Central memory CD8-positive, alpha-beta T cell (primary cell): ENCODE results near the gene SERPINI2.

Experiments
- ATAC-seq: fragments of 150-1000 bp; cut with Tn5 transposase; replicated peaks from 2 replicates; pipeline ENCODE4 v1.10.0; 2022; ENCODE audit warnings: mild to moderate bottlenecking, moderate FRiP score, moderate number of reproducible peaks; ENCODE audit not compliant: poor library complexity, severe bottlenecking; ENCODE audit errors: extremely low read depth
- DNase-seq, 2 donors: peaks; one replicate each; pipeline ENCODE4 v3.0.0; 2021; ENCODE audit warnings: low spot score in 2 of 2
- H3K27ac Mint-ChIP-seq: one replicate; pipeline ENCODE4 v1.8.0; 2022; ENCODE audit warnings: low read depth, mild to moderate bottlenecking, moderate library complexity, mixed read lengths
- H3K27me3 Mint-ChIP-seq: one replicate; pipeline ENCODE4 v1.8.0; 2022; ENCODE audit warnings: mixed read lengths
- H3K36me3 Mint-ChIP-seq: one replicate; pipeline ENCODE4 v1.8.0; 2022; ENCODE audit warnings: mild to moderate bottlenecking, moderate library complexity, mixed read lengths; ENCODE audit not compliant: insufficient read depth
- H3K4me1 Mint-ChIP-seq: one replicate; pipeline ENCODE4 v1.8.0; 2022; ENCODE audit warnings: mixed read lengths
- H3K4me3 Mint-ChIP-seq: one replicate; pipeline ENCODE4 v1.8.0; 2022; ENCODE audit warnings: mild to moderate bottlenecking, moderate library complexity, mixed read lengths
- H3K9me3 Mint-ChIP-seq: one replicate; pipeline ENCODE4 v1.8.0; 2022; ENCODE audit warnings: mixed read lengths

SERPINI2 gene

GRCh38 chr3:167473863-167474262 is at the start of gene SERPINI2:
Gene SERPINI2, minus strand, starts transcription at chr3:167474042. Its CDS starts 2,208 bp downstream, at chr3:167471834.
- ATAC-seq, result no peak
- Mint-ChIP-seq H3K4me3 (no peak within 1 kb of the TSS), H3K9me3 (no peaks in the 10 kb centered on the region), H3K36me3 (no peaks in the 10 kb centered on the region), H3K4me1 (no peaks in the 10 kb centered on the region), H3K27ac (no peak within 1 kb of the TSS), H3K27me3 (no peaks in the 10 kb centered on the region)
- DNase-seq, result no peak

DNA sequence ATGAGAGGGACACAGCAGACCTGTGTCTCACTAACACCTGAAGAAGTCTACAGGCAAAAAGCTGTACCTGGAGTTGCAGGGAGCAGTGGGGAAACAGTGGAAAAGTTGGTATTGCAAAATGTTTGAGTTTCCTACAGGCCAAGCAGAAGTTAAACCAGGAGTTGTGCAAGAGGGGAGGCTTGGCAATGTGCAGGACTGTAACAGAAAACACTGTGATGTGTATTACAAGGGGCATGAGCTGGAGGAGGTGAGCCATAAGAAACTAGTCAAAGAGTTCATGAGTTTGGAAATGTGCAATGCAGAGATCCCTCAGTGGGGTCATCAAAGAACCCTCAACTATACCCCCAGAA is 47.1 kb upstream of the SERPINI2 start:
- Mint-ChIP-seq H3K36me3 (no peaks in the 10 kb centered on the region), H3K4me1 (no peaks in the 10 kb centered on the region), H3K9me3 (peaks cover 10% of the 10 kb centered on the region), H3K4me3 (no peak overlapping the region), H3K27ac (no peak overlapping the region), H3K27me3 (no peaks in the 10 kb centered on the region)
- no peak for DNase-seq
- ATAC-seq, result no peak

DNA sequence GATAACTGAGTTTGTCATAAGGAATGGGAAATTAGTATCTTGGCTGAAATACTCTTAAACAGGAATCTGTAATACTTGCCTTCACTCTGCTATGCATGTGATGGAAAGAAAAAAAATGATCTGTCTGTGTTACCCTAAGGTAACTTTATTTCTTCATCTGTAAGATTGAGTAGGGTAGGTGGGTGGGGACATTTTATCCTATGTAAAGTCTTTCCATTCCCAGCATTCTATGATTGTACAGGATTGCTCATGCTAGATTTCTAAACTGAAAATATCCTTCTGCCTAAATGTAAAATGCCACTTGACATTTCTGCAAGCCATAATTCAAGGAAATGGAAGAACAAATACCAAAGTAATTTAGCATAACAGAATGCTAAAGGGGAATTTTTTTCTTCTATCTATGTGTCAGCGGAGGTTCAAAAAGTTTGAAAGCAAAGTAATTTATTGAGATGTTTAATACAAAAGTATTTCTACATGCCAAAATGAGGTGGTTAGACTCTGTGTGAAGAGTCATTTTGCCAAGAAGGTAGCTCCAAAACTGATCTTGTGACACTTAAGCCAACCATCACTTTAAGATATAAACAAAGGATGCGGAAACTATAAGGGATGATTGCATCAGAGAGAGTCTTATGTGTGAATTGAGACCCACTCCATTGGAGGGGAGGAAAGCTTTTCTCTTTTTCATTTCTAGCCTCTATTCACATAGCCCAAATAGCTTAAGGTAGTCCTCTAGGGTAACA is 46.6 kb upstream of the SERPINI2 start:
- DNase-seq (no peak), ATAC-seq (no peak)
- Mint-ChIP-seq H3K27ac (no peak overlapping the region), H3K9me3 (peaks cover 10% of the 10 kb centered on the region), H3K4me3 (no peak overlapping the region), H3K4me1 (no peaks in the 10 kb centered on the region), H3K36me3 (no peaks in the 10 kb centered on the region), H3K27me3 (no peaks in the 10 kb centered on the region)

DNA sequence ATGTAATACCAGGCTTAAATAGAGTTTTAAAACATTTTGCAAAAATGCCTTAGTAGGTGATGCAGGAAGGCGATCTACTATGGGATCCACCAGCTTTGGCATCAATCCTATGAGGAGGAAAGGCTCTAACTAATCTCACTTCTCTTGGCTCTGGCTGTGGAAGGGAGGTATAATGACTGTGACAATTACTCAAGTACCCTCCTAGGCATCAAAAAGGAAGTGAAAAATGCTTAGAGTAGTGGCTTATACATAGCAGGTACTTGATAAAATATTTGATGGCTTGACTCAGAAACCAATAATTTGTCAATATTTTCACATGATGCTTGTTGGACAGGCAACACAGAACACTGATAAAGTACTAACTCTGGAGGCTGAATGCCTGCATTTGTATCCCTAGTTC is 34.1 kb upstream of the SERPINI2 start:
- no peak overlapping the region for H3K4me3 Mint-ChIP-seq
- peaks cover 2% of the 10 kb centered on the region for H3K36me3 Mint-ChIP-seq
- DNase-seq (no peak), ATAC-seq (no peak)
- no peaks in the 10 kb centered on the region for H3K4me1 Mint-ChIP-seq
- no peaks in the 10 kb centered on the region for H3K27me3 Mint-ChIP-seq
- H3K27ac Mint-ChIP-seq, result no peak overlapping the region
- no peaks in the 10 kb centered on the region for H3K9me3 Mint-ChIP-seq

- no peaks in the 10 kb centered on the region for H3K27me3 Mint-ChIP-seq
- H3K27ac Mint-ChIP-seq, result no peak overlapping the region
- ATAC-seq (no peak), DNase-seq (no peak)
- H3K4me3 Mint-ChIP-seq, result no peak overlapping the region
- no peaks in the 10 kb centered on the region for H3K4me1 Mint-ChIP-seq
- H3K9me3 Mint-ChIP-seq, result no peaks in the 10 kb centered on the region
- peaks cover 2% of the 10 kb centered on the region for H3K36me3 Mint-ChIP-seq
These were observed 28.6 kb upstream of the SERPINI2 start for GRCh38 chr3:167502401-167502800.

DNA sequence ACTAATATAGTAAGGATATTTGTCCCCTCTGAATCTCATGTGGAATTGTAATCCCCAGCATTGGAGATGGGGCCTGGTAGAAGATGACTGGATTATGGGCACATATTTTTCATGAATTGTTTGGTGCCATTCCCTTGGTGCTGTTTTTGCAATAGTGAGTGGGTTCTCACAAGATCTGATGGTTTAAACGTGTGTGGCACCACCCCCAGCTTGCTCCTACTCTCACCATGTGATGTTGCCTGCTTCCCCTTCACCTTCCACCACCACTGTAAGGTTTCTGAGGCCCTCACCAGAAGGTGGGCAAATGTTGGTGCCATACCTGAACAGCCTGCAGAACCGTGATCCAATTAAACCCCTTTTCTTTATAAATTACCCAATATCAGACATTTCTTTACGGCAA is 28.1 kb upstream of the SERPINI2 start:
- H3K4me1 Mint-ChIP-seq, result no peaks in the 10 kb centered on the region
- H3K27me3 Mint-ChIP-seq, result no peaks in the 10 kb centered on the region
- H3K9me3 Mint-ChIP-seq, result no peaks in the 10 kb centered on the region

DNA sequence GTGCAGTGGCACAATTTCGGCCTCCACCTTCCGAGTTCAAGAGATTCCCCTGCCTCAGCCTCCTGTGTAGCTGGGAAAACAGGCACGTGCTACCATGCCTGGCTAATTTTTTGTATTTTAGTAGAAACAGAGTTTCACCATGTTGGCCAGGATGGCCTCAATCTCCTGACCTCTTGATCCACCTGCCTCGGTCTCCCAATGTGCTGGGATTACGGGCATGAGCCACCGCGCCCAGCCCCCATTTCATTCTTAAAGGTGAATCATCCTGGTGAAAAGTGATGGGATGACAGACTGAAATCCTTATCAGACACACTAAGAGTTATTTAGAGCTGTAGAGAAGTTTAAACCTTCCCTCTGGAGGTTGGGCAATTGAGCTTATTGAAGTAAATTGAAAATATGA is 24.1 kb upstream of the SERPINI2 start:
- Mint-ChIP-seq H3K36me3 (no peaks in the 10 kb centered on the region), H3K27ac (no peak overlapping the region), H3K4me3 (no peak overlapping the region), H3K27me3 (no peaks in the 10 kb centered on the region), H3K4me1 (no peaks in the 10 kb centered on the region), H3K9me3 (no peaks in the 10 kb centered on the region)
- no peak for DNase-seq
- no peak for ATAC-seq

More for the DNA sequence above, 28.1 kb upstream of the SERPINI2 start:
- no peak overlapping the region for H3K4me3 Mint-ChIP-seq
- H3K27ac Mint-ChIP-seq, result no peak overlapping the region
- no peak for DNase-seq
- ATAC-seq, result no peak
- peaks cover 2% of the 10 kb centered on the region for H3K36me3 Mint-ChIP-seq

DNA sequence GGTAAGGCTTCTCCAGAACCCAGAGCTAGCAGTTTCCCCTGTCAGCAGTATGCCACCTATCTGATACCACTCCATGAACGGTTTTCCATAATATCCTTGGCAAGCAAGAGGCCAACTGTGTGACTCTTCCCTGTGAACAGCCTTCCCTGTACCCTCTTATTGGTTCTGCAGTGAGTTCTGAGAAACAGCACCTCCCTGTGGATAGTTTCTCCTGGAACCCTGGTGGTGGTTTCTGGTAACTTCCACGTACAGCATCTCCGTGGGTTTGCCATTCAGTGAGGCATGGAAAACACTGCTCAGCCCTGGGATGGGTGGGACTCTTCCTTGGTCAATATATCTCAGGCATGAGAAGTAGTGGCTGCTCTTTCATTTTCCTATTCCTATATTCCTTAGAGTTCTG is 19.4 kb upstream of the SERPINI2 start:
- H3K27ac Mint-ChIP-seq, result no peak overlapping the region
- no peaks in the 10 kb centered on the region for H3K9me3 Mint-ChIP-seq
- H3K36me3 Mint-ChIP-seq, result no peaks in the 10 kb centered on the region
- no peaks in the 10 kb centered on the region for H3K4me1 Mint-ChIP-seq
- no peaks in the 10 kb centered on the region for H3K27me3 Mint-ChIP-seq
- DNase-seq (no peak), ATAC-seq (no peak)
- no peak overlapping the region for H3K4me3 Mint-ChIP-seq

DNA sequence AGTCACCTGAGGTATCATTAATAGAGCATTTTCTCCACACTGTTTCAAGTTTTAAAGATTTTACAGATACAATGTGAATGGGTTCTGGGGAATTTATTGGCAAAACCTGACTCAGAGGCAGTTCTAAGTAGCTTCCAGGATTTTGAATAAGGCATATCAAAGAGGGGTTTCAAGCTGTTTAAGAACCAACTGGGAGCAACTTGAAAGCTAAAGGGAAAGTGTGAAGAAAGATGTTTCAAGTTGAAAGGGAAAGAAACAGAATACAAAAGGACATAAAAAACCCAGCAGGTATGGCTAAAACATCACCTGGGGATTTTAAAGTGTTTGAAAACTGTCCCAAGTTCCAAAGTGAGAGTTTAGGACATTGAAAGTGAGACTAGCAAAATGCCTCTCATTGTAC is 17.8 kb upstream of the SERPINI2 start:
- peaks cover 4% of the 10 kb centered on the region for H3K9me3 Mint-ChIP-seq
- no peaks in the 10 kb centered on the region for H3K4me1 Mint-ChIP-seq
- no peaks in the 10 kb centered on the region for H3K27me3 Mint-ChIP-seq

DNA sequence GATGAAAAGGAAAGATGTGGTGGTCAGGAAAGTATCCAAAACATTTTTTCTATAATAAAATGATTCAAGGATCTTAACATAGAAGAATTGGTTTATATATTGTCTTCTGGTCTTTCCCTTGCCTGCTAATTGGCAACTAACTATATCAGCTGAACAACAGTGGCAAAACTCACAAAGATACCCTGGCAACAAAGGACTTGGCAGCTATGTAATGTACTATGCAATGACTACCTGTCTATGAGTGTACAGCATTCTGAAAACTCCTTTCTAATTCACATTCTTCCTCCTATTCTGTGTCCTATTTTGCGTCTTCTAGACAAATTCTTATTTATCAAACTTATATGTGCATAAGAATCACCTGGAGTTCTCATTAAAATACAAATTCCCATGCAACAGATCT is 15.7 kb upstream of the SERPINI2 start:
- Mint-ChIP-seq H3K27me3 (no peaks in the 10 kb centered on the region), H3K9me3 (peaks cover 12% of the 10 kb centered on the region), H3K4me3 (no peak overlapping the region), H3K4me1 (no peaks in the 10 kb centered on the region), H3K36me3 (no peaks in the 10 kb centered on the region), H3K27ac (no peak overlapping the region)
- ATAC-seq, result no peak
- DNase-seq, result no peak

More for the DNA sequence above, 17.8 kb upstream of the SERPINI2 start:
- Mint-ChIP-seq H3K4me3 (no peak overlapping the region), H3K36me3 (no peaks in the 10 kb centered on the region), H3K27ac (no peak overlapping the region)
- DNase-seq (no peak), ATAC-seq (no peak)

DNA sequence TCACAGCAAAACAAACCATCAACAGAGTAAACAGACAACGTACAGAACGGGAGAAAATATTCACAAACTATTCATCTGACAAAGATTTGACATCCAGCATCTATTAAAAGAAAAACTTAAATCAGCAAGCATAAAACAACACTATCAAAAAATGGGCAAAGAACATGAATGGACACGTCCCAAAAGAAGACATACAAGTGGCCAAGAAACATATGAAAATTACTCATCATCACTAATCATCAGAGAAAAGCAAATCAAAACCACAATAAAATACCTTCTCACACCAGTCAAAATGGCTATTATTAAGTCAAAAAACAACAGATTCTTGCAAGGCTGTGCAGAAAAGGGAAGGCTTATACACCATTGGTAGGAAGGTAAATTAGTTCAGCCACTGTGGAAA is 13.7 kb upstream of the SERPINI2 start:
- no peak for ATAC-seq
- Mint-ChIP-seq H3K4me3 (no peak overlapping the region), H3K9me3 (peaks cover 12% of the 10 kb centered on the region), H3K4me1 (no peaks in the 10 kb centered on the region), H3K36me3 (no peaks in the 10 kb centered on the region), H3K27ac (no peak overlapping the region), H3K27me3 (no peaks in the 10 kb centered on the region)
- DNase-seq, result no peak

DNA sequence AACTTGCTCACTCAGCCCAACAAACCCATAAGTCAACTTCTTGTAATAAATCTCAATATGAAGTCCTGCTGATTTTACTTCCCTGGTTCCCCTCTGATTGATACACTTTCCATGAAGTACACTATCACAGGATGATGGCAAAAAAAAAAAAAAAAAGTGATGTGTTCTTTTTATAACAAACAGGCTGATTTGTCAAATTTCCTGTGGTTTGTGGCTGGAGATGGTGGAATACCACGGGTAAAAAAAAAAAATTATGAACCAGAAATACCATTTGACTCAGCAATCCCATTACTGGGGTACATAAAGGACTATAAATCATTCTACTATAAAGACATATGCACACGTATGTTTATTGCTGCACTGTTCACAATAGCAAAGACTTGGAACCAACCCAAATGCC is 10.7 kb upstream of the SERPINI2 start:
- Mint-ChIP-seq H3K36me3 (no peaks in the 10 kb centered on the region), H3K27me3 (no peaks in the 10 kb centered on the region), H3K9me3 (peaks cover 16% of the 10 kb centered on the region), H3K27ac (no peak overlapping the region), H3K4me3 (no peak overlapping the region), H3K4me1 (no peaks in the 10 kb centered on the region)
- DNase-seq, result no peak
- no peak for ATAC-seq

DNA sequence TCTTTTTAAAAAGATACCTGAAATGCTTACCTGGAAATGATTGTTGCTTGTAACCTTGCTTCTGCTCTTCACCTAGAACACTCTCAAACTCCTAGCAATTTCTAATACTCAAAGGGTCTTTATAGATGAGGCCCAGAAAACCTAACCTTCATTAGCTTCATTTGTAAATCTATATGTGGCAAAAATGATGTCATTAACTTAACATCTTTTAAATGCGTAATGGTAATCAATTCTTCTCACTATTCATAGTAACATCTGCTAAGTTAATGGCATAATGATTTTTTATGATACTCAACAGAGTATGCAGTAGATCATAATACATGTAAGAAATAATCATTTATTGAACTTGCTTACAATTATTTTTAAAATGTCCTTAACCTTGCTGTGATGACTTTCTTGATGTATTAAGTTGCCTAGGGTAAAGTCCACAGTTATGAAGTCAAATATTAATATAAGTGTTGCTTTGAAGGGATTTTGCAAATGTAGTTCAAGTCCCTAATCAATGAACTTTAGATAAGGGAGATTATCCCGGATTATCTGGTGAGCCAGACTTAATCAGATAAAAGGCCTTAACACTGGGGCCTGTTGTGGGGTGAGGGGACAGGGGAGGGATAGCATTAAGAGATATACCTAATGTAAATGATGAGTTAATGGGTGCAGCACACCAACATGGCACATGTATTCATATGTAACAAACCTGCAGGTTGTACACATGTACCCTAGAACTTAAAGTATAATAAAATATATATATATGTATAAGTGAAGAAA is 10.1 kb upstream of the SERPINI2 start:
- no peaks in the 10 kb centered on the region for H3K27me3 Mint-ChIP-seq
- H3K4me3 Mint-ChIP-seq, result no peak overlapping the region
- no peak for DNase-seq
- H3K9me3 Mint-ChIP-seq, result peaks cover 18% of the 10 kb centered on the region
- no peaks in the 10 kb centered on the region for H3K36me3 Mint-ChIP-seq
- no peaks in the 10 kb centered on the region for H3K4me1 Mint-ChIP-seq
- ATAC-seq, result no peak
- no peak overlapping the region for H3K27ac Mint-ChIP-seq
